PC-9 (cell line): ENCODE measurements around the gene ATAD3C. TPM values are rescaled to one million over a fixed set of nuclear protein-coding genes. Genes with fewer than 3 reads are reported as not detected.

Source experiments
- BruUV-seq: library from RNA; stranded (reverse); fragments of 400-500 nt; replicated peaks from 2 replicates; lab custom pipeline; 2021; lab: Mats Ljungman, UMichigan
- CTCF ChIA-PET: fragments of 300-600 bp; sonication (Branson Sonifier 250); formaldehyde crosslinking; loops from one replicate; lab custom pipeline; 2022; ENCODE audit warnings: antibody characterized with exemption; lab: Charles Lee
- POLR2A ChIA-PET: fragments of 300-600 bp; sonication (Branson Sonifier 250); formaldehyde crosslinking; loops from one replicate; lab custom pipeline; 2022; ENCODE audit warnings: antibody characterized with exemption; ENCODE audit not compliant: unreplicated experiment; lab: Charles Lee
- DNase-seq, 2 experiments: peaks; one replicate each; pipeline versions ENCODE4 v3.0.0 to v3.0.0-alpha.2; 2015 to 2022; ENCODE audit warnings: mixed read lengths in 1 of 2
- H2AFZ ChIP-seq: fragments of 200-600 bp; sonication (generic); 2 replicates; pipeline ENCODE4 v1.8.1; 2017; ENCODE audit warnings: antibody characterized with exemption
- H3F3A ChIP-seq: fragments of 200-600 bp; sonication (generic); 2 replicates; pipeline ENCODE4 v1.8.1; 2017; ENCODE audit warnings: antibody characterized with exemption, mild to moderate bottlenecking, low read depth; ENCODE audit not compliant: insufficient read depth
- H3K27ac ChIP-seq: fragments of 200-600 bp; sonication (generic); 2 replicates; pipeline ENCODE4 v1.6.1; 2016; ENCODE audit warnings: mixed run types
- H3K27me3 ChIP-seq: fragments of 200-600 bp; sonication (generic); 2 replicates; pipeline ENCODE4 v1.6.1; 2016; ENCODE audit warnings: low read depth, mixed run types; ENCODE audit not compliant: insufficient read depth
- H3K36me3 ChIP-seq: fragments of 200-600 bp; sonication (generic); 2 replicates; pipeline ENCODE4 v1.6.1; 2016; ENCODE audit warnings: low read depth, mixed run types
- H3K4me1 ChIP-seq: fragments of 200-600 bp; sonication (generic); replicated peaks from 2 replicates; pipeline ENCODE4 v1.6.1; 2016; ENCODE audit warnings: mixed run types; ENCODE audit not compliant: insufficient read depth
- H3K4me2 ChIP-seq: fragments of 200-600 bp; sonication (generic); 2 replicates; pipeline ENCODE4 v1.6.1; 2017; ENCODE audit warnings: mixed run types
- H3K4me3 ChIP-seq: fragments of 200-600 bp; sonication (generic); 2 replicates; pipeline ENCODE4 v1.6.1; 2016; ENCODE audit warnings: mixed run types
- H3K79me2 ChIP-seq: fragments of 200-600 bp; sonication (generic); 2 replicates; pipeline ENCODE4 v1.6.1; 2017; ENCODE audit warnings: low read depth, mixed run types
- H3K9me2 ChIP-seq: fragments of 200-600 bp; sonication (generic); 2 replicates; pipeline ENCODE4 v1.8.1; 2017; ENCODE audit warnings: mild to moderate bottlenecking; ENCODE audit not compliant: insufficient read depth
- H3K9me3 ChIP-seq: fragments of 200-600 bp; sonication (generic); 2 replicates; pipeline ENCODE4 v1.8.1; 2016; ENCODE audit warnings: low read depth; ENCODE audit not compliant: insufficient read depth
- H4K20me1 ChIP-seq: fragments of 200-600 bp; sonication (generic); 2 replicates; pipeline ENCODE4 v1.8.1; 2017; ENCODE audit not compliant: insufficient read depth
- EZH2 ChIP-seq: fragments of 200-600 bp; sonication (generic); IDR thresholded peaks from 2 replicates; pipeline ENCODE4 v1.8.0; 2017; ENCODE audit warnings: antibody characterized with exemption, low read depth
- intact Hi-C: fragments of 100-400 bp; cut with micrococcal nuclease; formaldehyde crosslinking; loops from one replicate; pipeline ENCODE4 v1.10.0; 2022; ENCODE audit not compliant: unreplicated experiment
- total RNA-seq: library from RNA; stranded (reverse); gene quantifications from 2 replicates; pipeline ENCODE4 v1.2.3, GENCODE V29; 2021
- TF ChIP-seq, protein P1 (sequence below): fragments of 200-600 bp; sonication (generic); conservative IDR thresholded peaks from 2 replicates; pipeline ENCODE4 v1.6.1; 2017; ENCODE audit warnings: mixed run types, antibody characterized with exemption, mild to moderate bottlenecking, moderate library complexity

The ATAD3C gene
- total RNA-seq, 1 experiment from 2014 or later, result 4.0 TPM

DNA sequence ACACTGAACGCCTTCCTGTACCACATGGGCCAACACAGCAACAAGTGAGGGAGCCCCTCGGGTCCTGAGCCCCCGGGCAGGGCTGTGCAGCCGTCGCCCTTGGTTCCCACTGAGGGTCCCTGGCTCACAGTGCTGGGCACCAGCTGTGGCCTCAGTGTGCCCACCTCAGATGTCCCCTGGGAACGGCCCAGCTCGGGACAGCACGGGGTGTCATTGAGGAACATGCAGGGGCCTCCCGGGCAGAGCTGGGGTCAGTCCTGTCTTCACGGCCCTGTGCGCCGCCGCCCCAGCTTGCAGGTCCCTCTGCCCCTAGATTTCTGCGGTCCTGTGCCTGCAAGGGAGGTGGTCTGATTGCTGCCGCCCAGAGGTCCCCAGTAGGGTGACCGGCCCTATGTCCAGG lies 39.7 kb downstream of the ATAD3C start:
- H3K4me3 ChIP-seq, result no peak overlapping the region
- ChIA-PET CTCF (no interaction called here), POLR2A (no interaction called here)
- no peak overlapping the region for H3K27ac ChIP-seq
- peaks cover 19% of the 10 kb centered on the region for H3K36me3 ChIP-seq
- no TSS peak for BruUV-seq
- intact Hi-C loops, result no loop called here
- no peaks in the 10 kb centered on the region for H3K9me3 ChIP-seq
- TF ChIP-seq, protein P1, sequence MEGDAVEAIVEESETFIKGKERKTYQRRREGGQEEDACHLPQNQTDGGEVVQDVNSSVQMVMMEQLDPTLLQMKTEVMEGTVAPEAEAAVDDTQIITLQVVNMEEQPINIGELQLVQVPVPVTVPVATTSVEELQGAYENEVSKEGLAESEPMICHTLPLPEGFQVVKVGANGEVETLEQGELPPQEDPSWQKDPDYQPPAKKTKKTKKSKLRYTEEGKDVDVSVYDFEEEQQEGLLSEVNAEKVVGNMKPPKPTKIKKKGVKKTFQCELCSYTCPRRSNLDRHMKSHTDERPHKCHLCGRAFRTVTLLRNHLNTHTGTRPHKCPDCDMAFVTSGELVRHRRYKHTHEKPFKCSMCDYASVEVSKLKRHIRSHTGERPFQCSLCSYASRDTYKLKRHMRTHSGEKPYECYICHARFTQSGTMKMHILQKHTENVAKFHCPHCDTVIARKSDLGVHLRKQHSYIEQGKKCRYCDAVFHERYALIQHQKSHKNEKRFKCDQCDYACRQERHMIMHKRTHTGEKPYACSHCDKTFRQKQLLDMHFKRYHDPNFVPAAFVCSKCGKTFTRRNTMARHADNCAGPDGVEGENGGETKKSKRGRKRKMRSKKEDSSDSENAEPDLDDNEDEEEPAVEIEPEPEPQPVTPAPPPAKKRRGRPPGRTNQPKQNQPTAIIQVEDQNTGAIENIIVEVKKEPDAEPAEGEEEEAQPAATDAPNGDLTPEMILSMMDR, result no peak
- TF ChIP-seq EZH2, result no peak
- H3K9me2 ChIP-seq, result no peaks in the 10 kb centered on the region
- no peaks in the 10 kb centered on the region for H3K79me2 ChIP-seq
- peaks cover 3% of the 10 kb centered on the region; the same call in 1 of the 2 replicates for H4K20me1 ChIP-seq
- peaks cover 16% of the 10 kb centered on the region for H3F3A ChIP-seq
- H3K4me2 ChIP-seq, result no peak overlapping the region
- DNase-seq, result no peak
- H2AFZ ChIP-seq, result no peak overlapping the region
- no peaks in the 10 kb centered on the region for H3K4me1 ChIP-seq
- no peaks in the 10 kb centered on the region for H3K27me3 ChIP-seq

DNA sequence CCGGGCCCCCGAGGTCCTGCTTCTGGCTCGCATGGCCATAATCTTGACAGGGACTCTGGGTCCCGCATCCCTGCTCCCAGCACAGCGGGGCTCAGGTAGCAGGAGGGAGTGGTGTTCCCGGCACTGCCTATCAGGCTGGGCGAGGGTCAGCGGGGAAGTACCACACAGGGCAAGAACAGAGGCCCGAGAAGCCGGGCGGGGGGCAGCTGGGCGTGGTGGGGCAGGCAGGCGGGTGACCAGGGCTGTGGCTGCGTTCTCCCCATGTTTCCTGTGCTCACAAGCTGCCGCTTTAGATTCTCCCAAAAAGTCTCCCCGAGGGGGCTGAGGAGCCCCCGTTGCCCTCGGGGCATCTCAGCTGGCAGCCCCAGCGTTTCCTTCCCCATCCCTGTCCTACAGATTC lies 40.4 kb downstream of the ATAD3C start:
- ChIA-PET POLR2A (no interaction called here), CTCF (no interaction called here)
- no peaks in the 10 kb centered on the region for H3K9me3 ChIP-seq
- no peak overlapping the region for H3K4me3 ChIP-seq
- no peak overlapping the region for H2AFZ ChIP-seq
- no peaks in the 10 kb centered on the region for H3K9me2 ChIP-seq
- peaks cover 3% of the 10 kb centered on the region; the same call in 1 of the 2 replicates for H4K20me1 ChIP-seq
- no peak for DNase-seq
- H3K4me1 ChIP-seq, result no peaks in the 10 kb centered on the region
- no peak overlapping the region for H3K4me2 ChIP-seq
- no peaks in the 10 kb centered on the region for H3K27me3 ChIP-seq
- no peak overlapping the region for H3K27ac ChIP-seq
- no peak for TF ChIP-seq EZH2
- TF ChIP-seq, protein P1, result no peak
- intact Hi-C loops, result no loop called here
- BruUV-seq, result no TSS peak
- no peaks in the 10 kb centered on the region for H3K79me2 ChIP-seq
- peaks cover 19% of the 10 kb centered on the region for H3K36me3 ChIP-seq
- H3F3A ChIP-seq, result peaks cover 16% of the 10 kb centered on the region

DNA sequence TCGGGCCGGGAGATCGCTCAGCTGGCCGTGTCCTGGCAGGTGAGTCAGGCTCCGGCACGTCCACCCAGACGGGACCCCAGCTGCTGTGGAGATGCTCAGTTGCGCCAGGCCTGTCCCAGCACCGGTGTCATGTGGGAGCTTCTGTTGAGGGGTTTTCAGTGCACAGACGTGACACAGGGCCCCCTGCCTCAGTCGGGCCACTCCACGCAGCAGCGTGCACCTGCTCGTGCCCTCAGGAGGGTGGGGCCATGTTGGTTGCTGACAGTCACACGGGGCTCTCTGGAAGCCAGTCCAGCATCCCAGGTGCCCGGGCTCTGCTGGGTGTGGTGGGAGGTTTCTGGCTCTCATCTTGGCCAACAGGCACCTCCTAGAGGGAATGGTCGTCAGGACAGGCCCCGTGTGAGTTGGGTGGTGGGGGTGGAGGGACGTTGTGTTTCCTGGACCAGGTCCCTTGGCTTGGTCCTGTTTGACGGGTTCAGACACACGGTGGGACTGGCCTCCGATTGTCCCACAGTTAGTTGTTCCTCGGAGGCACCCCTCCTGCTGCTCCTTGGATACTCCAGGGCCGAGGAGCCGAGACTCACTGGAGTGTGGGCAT lies 41.2 kb downstream of the ATAD3C start:
- Histone ChIP-seq H2AFZ (no peak overlapping the region), H4K20me1 (peaks cover 3% of the 10 kb centered on the region; the same call in 1 of the 2 replicates), H3K4me3 (no peak overlapping the region), H3K4me1 (no peaks in the 10 kb centered on the region), H3K27me3 (no peaks in the 10 kb centered on the region), H3K9me2 (no peaks in the 10 kb centered on the region), H3K4me2 (no peak overlapping the region), H3K79me2 (no peaks in the 10 kb centered on the region), H3F3A (peaks cover 16% of the 10 kb centered on the region), H3K9me3 (no peaks in the 10 kb centered on the region), H3K36me3 (peaks cover 19% of the 10 kb centered on the region), H3K27ac (no peak overlapping the region)
- intact Hi-C loops, result no loop called here
- CTCF ChIA-PET, result no interaction called here
- POLR2A ChIA-PET, result no interaction called here
- no peak for DNase-seq
- TF ChIP-seq, protein P1, result no peak
- TF ChIP-seq EZH2, result no peak
- no TSS peak for BruUV-seq
